Activated CD4-positive, alpha-beta T cell treated with anti-CD3 and anti-CD28 coated beads, Interleukin-2, Interleukin-4, amounts not matched to agents 100 ng/mL and 50 ng/mL, durations not matched to agents 16 hours and 8 hours (primary cell): ENCODE data around the gene SVIL.
"Not testable (repeated sequence)": the region's sequence is repeated elsewhere in the genome, so short reads cannot be mapped to it uniquely, and the experiment has no call there.

Source experiments
- DNase-seq: peaks from one replicate; pipeline ENCODE4 v3.0.0-alpha.2; 2020; ENCODE audit warnings: low spot score

The SVIL gene

DNA sequence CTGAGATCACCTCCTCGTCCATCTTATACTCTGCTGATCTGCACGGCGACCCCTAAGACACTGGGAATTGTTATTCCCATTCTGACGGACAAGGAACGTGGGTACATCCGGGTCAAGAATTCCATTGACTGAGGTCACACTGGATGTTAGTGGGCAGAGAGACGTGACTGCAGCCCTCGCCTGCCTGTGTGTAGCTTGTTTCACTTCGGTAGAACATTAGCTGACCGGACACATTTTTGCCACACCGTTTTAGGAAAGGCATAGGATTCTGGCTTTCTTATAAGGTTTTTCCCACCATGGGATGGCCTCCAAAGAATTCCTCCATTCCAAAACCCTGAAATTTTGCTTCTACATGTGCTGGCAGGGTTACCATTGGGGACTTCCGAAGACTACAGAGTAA, 118.9 kb downstream of the SVIL start:
- not testable (repeated sequence) for DNase-seq

DNA sequence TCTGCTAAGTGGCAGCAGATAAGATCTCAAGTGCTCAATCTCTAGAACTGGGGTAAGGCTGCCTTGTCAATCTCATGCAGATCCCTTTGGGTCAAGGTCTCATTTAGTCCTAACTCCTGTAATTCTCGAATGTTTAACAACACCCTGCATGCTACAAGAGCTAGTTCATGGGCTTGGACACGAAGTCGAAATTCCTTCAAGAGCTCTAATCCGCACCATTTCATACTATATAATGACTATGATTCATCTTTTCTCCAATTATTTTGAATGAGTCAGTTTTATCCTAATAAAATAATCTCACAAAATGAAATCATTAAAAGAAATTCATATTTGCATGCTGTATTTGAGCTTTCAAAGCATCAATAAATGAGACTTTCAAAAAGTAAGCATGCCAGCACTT, 119.7 kb downstream of the SVIL start:
- not testable (repeated sequence) for DNase-seq

DNA sequence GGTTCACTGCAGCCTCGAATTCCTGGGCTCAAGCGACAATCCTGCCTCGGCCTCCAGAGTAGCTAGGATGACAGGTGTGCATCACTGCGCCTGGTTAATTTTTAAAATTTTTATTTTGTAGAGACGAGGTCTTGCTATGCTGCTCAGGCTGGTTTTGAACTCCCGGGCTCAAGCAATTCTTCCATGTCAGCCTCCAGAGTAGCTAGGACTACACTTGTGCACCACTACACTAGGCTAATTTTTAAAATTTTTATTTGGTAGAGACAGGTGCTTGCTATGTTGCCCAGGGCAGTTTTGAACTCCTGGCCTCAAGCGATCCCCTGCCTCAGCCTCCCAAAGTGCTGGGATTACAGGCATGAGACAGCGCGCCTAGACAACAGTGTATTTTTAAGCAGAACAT, 120.5 kb downstream of the SVIL start:
- DNase-seq, result no peak

DNA sequence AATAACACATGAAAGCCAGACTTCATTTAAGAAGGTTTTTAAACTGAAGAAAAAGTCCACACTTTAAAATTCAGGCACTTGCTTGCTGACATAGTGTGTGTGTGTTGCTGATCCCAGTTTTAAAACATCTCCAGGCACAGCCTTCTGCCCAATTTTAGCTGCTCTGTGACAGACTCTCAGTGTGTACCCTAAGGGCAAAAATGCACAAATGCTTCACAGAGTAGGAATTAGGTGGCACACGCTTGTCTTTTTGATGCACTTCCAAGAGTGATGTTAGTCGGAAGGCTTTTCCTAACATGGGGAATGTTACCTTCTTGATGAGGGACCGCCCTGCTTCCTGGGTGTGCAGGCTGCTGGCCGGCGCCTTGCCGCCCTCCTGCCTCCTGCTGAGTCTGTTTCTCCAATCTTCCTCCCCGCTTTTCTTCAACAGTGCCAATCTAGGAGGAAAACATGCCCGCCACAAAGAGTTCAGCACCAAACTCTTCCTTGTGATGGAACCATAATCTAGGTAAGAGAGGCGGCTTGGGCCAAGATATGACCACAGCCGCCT, 122.3 kb downstream of the SVIL start:
- no peak for DNase-seq

DNA sequence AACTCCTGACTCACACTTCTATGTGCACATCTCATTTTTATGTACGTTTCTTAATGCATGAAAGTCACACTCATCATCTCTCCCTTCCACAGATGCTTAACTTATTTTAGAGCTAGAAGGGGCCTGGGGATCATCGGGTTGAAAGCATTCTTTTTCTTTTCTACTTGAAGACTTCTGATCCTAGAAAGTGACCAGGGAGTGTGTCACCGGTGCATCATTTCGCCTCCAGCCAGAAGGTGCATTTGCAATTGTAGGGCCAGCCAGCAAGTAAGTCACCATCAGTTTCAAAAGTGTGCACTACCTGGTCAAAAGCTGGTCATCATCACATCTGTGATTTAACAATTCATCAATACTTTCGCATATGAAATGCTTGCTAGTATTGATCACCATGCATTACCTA, 123.0 kb downstream of the SVIL start:
- DNase-seq, result not testable (repeated sequence)

DNA sequence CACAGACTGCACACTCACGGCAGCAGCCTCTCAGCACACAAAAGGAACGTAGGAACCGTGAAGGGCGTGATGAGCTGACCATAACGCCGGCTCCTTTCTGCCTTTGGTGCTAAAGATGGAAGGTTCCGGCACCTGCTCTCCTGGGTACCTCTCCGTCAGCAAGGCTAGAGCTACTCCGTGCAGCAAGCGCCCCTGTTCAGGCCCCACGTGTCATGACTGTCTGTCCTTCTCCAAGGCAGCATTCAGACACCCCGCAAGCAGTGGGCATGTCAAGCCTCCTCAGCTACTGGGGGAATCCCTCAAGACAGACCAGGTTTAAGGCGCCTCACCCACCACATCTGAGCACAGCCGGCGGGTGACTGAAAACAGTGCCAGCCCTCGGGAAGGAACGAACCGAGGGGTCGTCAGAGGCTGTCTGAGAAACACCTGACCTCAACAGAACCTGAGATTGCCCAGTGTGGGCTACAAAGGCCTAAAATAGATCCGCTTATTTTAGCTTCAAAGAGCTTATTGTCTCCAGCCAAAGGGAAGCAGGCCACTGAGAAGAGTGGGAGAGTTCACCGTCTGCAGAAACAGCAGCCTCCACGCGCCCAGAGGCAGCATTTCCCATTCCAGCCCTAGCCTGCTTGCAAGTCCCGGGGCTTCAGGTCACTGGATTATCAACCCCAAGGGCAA, 124.2 kb downstream of the SVIL start:
- DNase-seq, result not testable (repeated sequence)

DNA sequence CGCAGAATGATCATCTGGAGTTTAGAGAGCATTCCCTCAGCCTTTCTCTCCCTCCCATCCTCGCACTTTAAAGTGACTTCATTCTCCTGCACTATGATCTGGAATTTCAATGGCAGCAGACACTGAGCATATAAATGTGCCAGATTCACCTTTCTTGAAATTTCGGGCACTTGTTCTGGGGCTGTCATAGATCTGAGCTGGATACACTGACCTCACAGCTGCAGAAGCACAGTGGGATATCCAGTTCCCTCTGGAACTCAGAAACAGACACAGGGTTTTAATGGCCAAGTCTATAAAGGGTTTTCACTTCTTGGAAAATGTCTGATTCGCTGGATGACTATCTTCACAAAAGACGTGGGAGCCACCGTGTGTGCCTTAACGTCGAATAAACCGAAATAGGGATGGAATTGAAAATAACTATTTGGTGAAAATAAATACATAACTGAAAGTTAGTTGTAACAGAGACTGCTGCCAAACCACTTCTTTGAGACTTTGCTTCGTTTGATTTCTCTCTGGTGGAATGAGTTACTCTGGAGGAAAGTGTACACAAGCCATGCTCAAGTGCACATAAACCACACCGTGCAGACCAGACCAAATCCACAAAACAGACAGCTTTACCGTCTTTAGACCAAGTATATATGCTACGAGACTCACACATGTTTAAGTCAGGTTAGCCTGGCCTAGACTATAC, 126.1 kb downstream of the SVIL start:
- no peak for DNase-seq

DNA sequence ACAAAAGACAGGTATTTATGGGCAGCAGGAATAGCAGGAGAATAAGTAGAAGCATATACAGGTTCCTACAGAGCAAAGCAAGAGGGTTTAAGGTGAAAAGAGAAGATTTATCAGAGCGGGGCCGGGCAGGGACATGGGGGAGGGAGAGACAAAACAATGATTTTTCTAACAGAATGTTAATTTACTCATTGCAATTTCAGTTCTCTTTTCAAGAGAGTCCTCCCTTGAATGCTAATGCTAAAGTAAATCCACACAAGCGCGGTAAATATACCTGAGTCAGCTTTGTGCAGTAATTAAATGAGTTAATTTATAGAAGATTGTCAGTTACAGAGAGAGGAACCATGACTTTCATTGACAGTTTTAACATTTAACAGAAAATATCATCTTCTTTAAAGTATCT, 127.0 kb downstream of the SVIL start:
- not testable (repeated sequence) for DNase-seq

DNA sequence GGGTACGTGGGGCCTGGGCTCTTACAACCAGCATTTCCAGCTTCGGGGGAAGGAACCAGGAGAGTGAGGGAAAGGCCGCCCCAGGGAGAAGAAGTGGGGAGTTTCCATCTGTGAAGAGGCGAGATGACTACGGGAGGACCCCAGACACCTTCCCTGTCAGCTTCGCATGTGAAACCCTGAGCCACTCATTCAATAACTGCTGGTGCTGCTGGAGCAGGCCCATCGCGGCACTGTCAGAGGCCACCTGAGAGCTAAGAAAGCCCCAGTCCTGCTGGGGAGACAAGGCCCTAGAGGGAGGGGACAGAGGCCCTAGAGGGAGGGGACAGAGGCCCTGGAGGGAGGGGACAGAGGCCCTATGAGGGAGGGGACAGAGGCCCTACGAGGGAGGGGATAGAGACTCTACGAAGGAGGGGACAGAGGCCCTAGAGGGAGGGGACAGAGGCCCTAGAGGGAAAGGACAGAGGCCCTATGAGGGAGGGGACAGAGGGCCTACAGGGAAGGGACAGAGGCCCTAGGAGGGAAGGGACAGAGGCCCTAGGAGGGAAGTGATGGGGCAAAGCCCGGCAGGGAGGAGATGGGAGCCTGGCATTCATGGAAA, 128.3 kb downstream of the SVIL start:
- not testable (repeated sequence) for DNase-seq

DNA sequence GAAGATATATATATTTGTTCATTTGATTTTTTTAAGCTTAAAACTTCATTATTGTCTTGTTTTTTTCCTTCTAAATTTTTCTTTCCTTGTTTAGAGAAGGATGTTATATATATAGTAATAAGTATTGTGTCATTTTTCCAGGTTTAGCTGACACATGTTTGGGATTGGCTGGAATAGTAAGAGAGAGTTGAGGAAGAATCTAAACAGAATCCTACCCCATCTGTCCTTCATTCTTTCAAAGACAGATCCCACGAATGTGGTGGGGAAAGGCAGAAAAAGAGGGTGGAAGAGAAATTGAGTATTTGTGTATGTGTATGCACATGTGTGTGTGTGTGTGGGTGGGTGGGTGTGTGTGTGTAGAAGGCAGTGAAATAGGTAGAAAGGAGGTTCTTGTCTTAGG, 132.4 kb downstream of the SVIL start:
- no peak for DNase-seq

DNA sequence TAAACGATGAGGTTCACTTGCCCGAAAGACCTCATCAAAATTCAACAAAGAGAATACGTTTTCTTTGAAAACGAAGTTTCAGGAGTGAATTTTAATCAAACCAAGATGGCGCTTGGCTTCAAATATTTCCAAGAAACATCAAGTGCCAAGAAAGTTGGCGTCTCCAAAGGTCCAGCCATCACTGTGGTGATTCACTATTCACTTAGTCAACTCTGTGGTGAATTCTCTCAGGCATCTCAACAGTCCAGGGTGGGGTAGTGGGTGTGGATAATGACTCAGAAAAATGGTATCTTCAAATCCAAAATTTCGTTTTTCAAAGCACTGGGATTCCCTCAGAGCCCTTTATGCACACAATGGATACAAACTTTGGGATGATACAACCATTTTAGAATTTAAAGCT, 133.1 kb downstream of the SVIL start:
- DNase-seq, result no peak

DNA sequence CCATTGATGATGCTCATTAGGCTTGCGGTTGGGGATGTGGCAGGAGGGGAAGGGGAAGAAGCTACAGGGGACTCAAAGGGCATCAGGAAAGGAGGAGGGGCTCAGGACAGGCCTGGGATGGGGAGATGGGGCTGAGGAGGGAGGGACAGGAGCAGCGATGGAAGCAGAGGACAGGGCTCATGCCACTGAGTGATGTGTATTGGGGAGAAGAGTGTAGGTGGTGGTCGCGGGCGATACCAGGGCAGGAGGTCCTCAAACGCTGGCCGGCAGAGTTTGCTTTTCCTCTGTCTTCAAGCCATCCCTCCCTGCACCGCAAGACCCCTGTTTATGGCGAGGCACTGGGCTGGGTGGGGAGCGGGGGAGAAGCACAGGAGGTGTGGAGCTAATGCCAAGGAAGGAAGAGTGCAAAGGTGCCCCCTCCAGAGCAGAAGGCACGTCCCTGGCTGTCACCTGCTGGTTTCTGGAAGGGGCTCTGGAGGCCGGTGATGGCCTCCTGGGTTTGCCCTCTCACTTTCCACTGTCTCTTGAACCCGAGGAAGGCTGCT, 134.7 kb downstream of the SVIL start:
- DNase-seq, result no peak

DNA sequence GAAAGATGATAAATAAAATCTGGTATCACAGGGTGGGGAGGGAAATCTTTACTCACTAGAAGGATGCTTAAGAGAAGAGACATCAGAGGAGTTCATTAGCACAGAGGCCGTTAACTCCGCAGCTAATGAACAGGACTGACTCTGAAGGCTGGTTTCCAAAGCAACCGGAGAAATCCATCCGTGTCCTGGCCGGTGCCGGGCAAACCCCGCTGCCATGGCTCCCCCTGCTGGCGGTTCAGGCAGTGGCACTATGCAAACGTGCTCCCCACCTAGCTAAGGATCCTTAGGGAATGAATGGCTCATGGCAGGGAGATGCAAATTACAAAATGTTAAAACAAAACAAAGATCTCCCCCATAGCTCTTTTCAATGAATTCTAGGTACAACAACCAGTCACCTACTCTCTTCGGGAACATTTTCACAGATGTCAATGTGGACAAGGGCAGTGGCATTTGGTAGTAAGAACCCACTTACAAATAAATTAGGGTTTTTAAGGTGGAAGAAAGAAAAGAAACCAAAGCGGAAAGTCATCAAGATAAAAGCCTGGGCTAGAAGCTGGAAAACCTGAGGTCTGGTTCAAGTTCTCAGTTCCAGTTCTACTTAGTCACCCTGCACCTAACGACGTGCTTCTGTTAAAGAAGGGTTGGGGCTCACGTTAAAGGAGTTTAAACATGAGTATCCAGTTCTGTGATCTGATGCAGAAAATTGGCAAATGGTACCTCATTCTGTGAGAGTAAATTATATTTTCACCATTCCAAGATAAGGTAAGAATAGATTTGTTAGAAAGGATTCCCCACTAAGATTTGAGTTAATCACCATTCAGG, 138.2 kb downstream of the SVIL start:
- peak; percentile 64 for DNase-seq

DNA sequence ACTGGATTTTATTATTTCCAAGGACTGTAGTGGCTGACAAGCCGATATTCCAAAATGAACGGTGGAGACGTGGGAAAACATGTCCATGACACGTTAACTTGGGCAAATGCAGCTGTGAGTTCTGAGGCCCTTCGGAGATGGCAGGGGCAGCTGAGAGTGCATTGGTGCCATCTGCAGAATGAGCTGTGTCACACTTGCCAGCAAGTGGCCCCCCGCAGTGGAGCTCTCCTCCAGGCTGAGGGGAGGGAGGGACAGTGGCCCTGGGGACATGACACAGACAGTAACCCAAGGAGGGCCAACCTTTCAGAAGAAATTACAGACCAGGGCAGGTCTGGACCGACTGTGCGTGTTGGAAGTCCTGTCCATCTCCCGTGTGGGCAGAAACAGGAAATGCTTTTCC, 139.4 kb downstream of the SVIL start:
- no peak for DNase-seq

DNA sequence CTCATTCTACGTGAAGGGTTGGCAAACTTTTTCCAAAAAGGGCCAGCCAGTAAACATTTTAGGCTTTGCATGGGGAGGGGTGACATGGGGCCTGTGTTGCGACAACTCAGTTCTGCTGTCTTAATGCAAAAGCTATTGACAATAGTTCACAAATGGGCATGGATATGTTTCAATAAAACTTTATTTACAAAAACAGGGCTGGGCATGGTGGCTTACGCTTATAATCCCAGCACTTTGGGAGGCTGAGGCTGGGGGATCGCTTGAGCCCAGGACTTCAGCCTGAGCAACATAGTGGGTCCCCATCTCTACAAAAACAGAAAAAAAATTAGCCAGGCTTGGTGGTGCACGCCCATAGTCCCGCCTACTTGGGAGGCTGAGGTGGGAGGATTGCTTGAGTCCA, 141.1 kb downstream of the SVIL start:
- DNase-seq, result no peak

DNA sequence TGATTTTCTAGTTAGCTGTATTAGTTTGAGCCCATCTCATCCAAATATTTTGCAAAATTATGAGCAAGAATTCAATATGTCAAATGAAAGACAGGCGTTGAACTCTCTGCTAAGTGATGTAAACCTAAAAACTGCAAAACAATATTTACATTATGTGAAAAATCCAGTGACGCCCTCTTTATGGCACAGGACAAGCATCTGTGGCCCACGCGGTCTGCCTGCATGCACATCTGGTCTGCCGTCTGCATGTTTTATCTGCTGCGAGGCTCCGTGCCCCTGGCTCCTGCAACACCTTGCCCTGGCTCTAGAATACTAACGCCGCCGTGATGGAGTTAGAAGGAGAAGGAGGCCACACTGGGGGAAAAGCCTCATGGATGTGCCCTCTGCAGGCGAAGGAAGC, 142.0 kb downstream of the SVIL start:
- DNase-seq, result no peak

DNA sequence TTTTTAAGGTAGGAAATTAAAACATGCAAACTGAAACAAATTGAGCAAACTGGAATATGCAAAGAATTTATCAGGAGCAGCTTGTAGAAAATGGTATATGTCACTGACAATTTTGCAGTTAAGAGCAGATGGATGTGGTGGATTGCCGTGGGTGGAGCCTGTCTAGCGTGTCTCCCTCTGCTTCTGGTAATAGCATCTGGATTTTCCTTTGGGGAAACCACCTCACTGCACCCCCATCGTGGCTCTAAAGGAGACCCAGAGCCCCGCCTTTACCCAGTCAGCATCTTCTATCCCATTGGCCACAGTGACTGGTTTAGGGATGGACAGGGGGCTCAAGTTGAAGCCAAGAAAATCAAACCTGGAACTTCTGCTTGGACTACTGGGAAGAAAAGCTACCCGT, 142.9 kb downstream of the SVIL start:
- no peak for DNase-seq

DNA sequence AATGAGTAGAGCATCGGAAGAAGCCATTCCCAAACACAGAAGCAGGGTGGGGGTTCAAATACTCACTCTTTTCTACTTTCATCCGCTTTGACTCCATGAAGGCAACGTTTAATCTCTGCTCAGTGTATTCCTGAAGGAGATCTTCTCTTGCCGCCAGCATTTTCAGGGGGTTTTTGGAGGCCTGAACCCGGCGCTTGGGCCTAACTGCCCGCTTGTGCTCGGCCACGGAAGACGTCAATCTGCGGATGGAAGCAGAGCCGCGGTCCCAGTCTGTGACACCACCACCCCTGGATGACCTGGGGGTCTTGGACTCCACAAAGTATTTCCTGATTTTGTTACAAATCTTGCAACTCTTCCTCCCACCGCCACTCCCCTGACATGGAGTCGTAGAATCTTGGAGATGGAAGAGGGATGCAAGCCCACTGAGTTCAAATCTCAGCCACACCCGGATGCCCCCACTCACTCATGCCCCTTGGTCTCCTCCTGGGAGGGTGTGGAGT, 143.9 kb downstream of the SVIL start:
- not testable (repeated sequence) for DNase-seq

DNA sequence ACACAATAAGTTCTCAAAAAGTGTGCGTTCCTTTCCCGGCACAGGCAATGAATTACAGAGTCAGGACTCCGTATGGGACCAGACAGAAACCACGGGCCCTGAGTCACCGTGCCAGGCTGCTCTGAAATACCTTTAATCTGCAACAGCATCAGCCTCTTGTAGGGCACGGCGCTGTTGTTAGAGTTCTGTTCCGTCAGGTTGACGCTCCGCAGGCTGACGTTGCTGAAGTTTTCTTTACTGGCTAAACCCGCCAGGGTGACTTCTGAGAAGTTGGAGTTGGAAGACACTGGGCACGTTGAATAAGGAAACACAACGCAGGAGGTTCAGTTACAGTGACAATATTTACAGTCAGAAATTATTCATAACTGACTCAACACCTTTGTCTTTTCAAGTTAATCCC, 146.3 kb downstream of the SVIL start:
- not testable (repeated sequence) for DNase-seq

DNA sequence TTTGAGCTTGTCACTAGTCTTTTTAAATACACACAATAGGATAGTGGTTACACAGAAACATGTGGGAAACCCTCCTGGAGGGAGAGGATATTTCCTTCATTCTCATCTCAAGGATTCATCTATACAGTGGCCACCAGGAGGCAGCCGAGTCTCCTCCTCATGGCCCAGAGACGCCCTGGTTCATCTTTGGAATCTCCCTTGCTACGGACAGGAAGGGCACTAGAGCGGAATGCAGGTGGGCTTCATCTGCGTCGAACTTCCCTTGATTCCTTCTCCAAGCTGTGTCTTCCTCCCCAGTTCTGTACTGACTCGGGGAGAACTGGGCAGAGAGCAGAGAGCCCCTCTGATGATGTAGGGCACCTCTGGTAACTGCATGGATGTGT, 146.9 kb downstream of the SVIL start:
- not testable (repeated sequence) for DNase-seq

DNA sequence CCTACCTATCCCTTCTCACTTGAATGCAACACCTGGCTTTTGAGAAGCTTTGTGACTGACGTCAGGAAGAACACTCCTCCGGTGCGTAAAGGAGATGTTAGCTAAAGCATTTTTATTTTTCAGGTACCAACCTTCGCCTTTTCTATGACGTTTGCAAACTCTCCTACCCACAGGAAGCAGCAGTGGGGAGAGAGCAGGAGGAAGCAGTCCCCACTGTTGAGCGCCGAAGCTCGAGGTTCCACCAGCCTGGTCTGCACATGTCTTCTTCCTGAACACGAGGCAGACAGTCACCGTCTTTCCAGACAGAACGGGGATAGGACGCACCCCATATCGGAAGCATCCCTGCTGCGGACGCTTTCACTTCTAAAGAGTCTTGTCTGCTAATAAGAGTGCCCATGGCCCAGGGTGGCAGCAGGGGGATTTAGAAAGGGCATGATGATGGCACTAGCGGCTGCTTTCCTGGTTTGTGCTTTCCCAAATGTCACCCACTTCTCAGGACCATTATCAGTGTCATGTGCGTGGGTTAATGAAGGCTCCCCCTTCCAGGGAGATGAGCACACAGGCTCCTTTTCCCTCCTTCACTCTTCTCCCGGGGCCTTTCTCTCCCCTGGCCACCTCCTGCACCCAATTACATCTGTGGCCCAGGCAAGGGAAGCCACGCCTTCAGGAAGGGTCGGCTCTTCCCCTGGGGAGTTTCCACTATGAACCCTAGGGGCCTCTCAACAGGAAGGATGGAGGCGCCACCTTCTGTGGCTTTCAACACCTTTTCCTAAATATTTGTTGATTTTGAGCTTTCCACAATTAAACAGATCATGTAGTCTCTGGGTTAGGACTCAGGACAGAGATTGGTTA, 147.5 kb downstream of the SVIL start:
- DNase-seq, result not testable (repeated sequence)
